Cardiac septum (tissue), 1 donor: ENCODE measurements around the gene COX7A1. TPM values are rescaled to one million over a fixed set of nuclear protein-coding genes. Genes with fewer than 3 reads are reported as not detected.
"Not testable (repeated sequence)": the region's sequence is repeated elsewhere in the genome, so short reads cannot be mapped to it uniquely, and the experiment has no call there.

Experiments
- DNase-seq: peaks from one replicate; pipeline ENCODE4 v3.0.0-alpha.2; 2020; ENCODE audit warnings: low spot score
- intact Hi-C: fragments of 100-400 bp; cut with DNase I; formaldehyde crosslinking; loops from one replicate; pipeline ENCODE4 v1.14.0; 2022
- long read RNA-seq: library from polyadenylated mRNA; unstranded; transcript quantifications from one replicate; pipeline ENCODE4 v2.0.0, GENCODE V29; 2021
- total RNA-seq: library from RNA; stranded (reverse); fragmentation: NEBNext Ultra II Directional; extraction: Animal tissue kit (Norgen Biotek cat#: 25700); gene quantifications from one replicate; pipeline ENCODE4 v1.2.1, GENCODE V29; 2021
- donor health status: DM: no; HTN: no; CAD: no.

Gene COX7A1
- 1,917 TPM for total RNA-seq
- long read RNA-seq, transcript COX7A1-201 (4 exons, 762 nt): major isoform, 1,053 of 1,233 reads
- long read RNA-seq, transcript COX7A1-204 (4 exons, 211 nt): minor isoform, 10 of 1,233 reads
- long read RNA-seq, transcript COX7A1-203 (3 exons, 464 nt): minor isoform, 140 of 1,233 reads
- long read RNA-seq, partial matches to known transcripts: 12 of 1,233 reads
- long read RNA-seq, other reads (novel, unspliced or antisense): 18 of 1,233 reads

GRCh38 chr19:36152352-36153091 lies at the start of gene COX7A1:
TSS of gene COX7A1 (minus strand) at chr19:36152447. CDS start at chr19:36152407, 40 bp downstream.
- intact Hi-C loops: loop anchor here (1.0 kb wide), 1 partner anchor 24 kb away; no protein-coding TSS in a partner anchor
- DNase-seq: peak; percentile 86

DNA sequence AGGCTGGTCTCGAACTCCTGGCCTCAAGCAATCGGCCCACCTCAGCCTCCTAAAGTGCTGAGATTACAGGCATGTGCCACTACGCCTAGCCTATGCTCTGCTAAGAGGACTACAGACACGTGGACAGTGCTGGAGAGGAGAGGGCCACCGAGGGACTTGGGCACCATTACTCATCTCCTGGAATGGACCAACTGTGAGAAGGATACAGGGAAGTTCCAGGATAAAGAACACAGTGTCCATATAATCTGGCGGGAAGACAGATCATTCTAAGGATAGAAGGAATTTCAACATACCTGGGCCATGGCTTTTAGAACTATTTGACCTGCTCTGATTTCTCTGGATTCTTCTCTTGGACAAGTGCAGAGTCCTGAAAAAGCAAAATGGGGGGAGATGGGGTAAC lies 49.4 kb upstream of the COX7A1 start:
- DNase-seq: no peak
- intact Hi-C loops: no loop called here

DNA sequence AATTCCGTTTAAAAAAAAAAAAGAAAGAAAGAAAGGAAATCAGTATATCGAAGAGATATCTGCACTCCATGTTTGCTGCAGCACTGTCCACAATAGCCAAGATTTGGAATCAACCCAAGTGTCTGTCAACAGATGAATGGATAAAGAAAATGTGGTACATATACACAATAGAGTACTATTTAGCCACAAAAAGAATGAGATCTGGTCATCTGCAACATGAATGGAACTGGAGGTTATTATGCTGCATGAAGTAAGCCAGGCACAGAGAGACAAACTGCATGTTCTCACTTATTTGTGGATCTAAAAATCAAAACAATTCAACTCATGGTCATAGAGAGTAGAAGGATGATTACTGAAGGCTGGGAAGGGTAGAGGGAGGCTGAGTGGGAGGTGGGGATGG lies 45.9 kb upstream of the COX7A1 start:
- intact Hi-C loops: no loop called here
- no peak for DNase-seq

- intact Hi-C loops: no loop called here
These were observed 44.0 kb upstream of the COX7A1 start for GRCh38 chr19:36196249-36196648.

DNA sequence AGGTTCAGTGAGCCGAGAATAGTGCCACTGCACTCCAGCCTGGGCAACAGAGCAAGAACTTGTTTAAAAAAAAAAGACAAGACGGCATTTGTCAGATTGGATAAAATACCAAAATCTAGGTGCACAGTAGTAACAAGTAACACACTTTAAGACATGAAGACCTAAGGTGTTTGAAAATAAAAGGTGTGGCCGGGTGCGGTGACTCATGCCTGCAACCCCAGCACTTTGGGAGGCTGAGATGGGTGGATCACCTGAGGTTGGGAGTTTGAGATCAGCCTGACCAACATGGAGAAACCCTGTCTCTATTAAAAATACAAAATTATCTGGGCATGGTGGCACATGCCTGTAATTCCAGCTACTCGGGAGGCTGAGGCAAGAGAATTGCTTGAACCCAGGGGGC lies 34.5 kb upstream of the COX7A1 start:
- intact Hi-C loops, DNase-seq: not testable (repeated sequence)

More at GRCh38 chr19:36196249-36196648, 44.0 kb upstream of the COX7A1 start:
- DNase-seq: no peak

GRCh38 chr19:36183245-36183628 lies 31.0 kb upstream of the COX7A1 start:
- no peak for DNase-seq
- intact Hi-C loops: no loop called here

- intact Hi-C loops: no loop called here
- DNase-seq: no peak
These were observed 30.5 kb upstream of the COX7A1 start for GRCh38 chr19:36182612-36183244.

GRCh38 chr19:36179077-36179476 lies 26.8 kb upstream of the COX7A1 start:
- intact Hi-C loops, DNase-seq: not testable (repeated sequence)

DNA sequence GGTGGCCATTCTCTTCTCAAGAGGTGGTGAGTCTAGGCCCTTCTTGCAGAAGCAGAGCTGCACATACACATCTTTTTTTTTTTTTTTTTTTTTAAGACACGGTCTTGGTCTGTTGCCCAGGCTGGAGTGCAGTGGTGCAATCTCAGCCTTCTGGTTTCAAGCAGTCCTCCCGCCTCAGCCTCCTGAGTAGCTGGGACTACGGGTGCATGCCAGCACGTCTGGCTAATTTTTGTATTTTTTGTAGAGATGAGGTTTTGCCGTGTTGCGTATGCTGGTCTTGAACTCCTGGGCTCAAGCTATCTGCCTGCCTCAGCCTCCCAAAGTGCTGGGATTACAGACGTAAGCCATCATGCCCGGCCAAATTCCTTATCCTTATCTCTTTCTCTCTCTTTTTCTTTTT lies 21.6 kb upstream of the COX7A1 start:
- intact Hi-C loops: loop anchor here (5.0 kb wide), 1 partner anchor 117 kb away; no protein-coding TSS in a partner anchor

GRCh38 chr19:36172852-36173251 lies 20.6 kb upstream of the COX7A1 start:
- DNase-seq: no peak
- intact Hi-C loops: loop anchor here (5.0 kb wide), 1 partner anchor 116 kb away; no protein-coding TSS in a partner anchor

More for the DNA sequence above, 21.6 kb upstream of the COX7A1 start:
- DNase-seq: not testable (repeated sequence)

GRCh38 chr19:36169084-36169760 lies 17.0 kb upstream of the COX7A1 start:
- DNase-seq: no peak
- intact Hi-C loops: no loop called here

- intact Hi-C loops: no loop called here
These were observed 11.6 kb upstream of the COX7A1 start for GRCh38 chr19:36163813-36164212.

GRCh38 chr19:36160821-36161596 lies 8.8 kb upstream of the COX7A1 start:
- no peak for DNase-seq
- intact Hi-C loops: no loop called here

More at GRCh38 chr19:36163813-36164212, 11.6 kb upstream of the COX7A1 start:
- DNase-seq: no peak

GRCh38 chr19:36153126-36153525 lies 879 bp upstream of the COX7A1 start:
- no peak for DNase-seq
- intact Hi-C loops: no loop called here

DNA sequence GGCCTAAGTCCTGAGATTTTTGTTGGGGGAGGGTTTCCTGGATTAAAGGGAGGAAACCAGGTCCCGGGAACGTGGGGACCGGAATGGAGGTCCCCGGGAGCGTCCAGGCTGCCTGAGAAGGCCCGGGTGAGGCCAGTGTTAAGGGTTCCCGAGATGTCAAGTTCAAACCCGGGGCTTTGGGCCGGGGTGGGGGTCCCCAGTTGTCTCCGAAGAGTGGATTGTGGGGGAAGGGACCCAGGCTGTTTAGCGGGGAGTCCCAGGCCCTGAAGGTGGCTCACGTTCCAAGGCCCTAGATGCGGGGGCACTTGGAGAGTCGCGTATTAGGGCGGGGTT lies 262 bp downstream of the COX7A1 start:
- DNase-seq: no peak
- intact Hi-C loops: loop anchor here (1.0 kb wide), 1 partner anchor 24 kb away; no protein-coding TSS in a partner anchor

GRCh38 chr19:36151144-36152018 lies 866 bp downstream of the COX7A1 start:
- DNase-seq: peak; percentile 82
- intact Hi-C loops: loop anchor here (1.0 kb wide), 2 partner anchors 9 to 23 kb away; no protein-coding TSS in a partner anchor

GRCh38 chr19:36150586-36150985 lies 1.7 kb downstream of the COX7A1 start:
- no peak for DNase-seq
- intact Hi-C loops: no loop called here
